CD4-positive, alpha-beta T cell treated with Interleukin-12 subunit alpha and Interleukin-12 subunit beta, for 1 hour (primary cell): ENCODE measurements around the gene SETD9.

Experiments
- DNase-seq: peaks from one replicate; pipeline ENCODE4 v3.0.0-alpha.2; 2020

Gene SETD9, protein sequence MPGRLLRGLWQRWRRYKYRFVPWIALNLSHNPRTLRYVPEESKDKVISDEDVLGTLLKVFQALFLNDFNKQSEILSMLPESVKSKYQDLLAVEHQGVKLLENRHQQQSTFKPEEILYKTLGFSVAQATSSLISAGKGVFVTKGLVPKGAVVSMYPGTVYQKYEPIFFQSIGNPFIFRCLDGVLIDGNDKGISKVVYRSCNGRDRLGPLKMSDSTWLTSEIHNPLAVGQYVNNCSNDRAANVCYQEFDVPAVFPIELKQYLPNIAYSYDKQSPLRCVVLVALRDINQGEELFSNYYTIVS

DNA sequence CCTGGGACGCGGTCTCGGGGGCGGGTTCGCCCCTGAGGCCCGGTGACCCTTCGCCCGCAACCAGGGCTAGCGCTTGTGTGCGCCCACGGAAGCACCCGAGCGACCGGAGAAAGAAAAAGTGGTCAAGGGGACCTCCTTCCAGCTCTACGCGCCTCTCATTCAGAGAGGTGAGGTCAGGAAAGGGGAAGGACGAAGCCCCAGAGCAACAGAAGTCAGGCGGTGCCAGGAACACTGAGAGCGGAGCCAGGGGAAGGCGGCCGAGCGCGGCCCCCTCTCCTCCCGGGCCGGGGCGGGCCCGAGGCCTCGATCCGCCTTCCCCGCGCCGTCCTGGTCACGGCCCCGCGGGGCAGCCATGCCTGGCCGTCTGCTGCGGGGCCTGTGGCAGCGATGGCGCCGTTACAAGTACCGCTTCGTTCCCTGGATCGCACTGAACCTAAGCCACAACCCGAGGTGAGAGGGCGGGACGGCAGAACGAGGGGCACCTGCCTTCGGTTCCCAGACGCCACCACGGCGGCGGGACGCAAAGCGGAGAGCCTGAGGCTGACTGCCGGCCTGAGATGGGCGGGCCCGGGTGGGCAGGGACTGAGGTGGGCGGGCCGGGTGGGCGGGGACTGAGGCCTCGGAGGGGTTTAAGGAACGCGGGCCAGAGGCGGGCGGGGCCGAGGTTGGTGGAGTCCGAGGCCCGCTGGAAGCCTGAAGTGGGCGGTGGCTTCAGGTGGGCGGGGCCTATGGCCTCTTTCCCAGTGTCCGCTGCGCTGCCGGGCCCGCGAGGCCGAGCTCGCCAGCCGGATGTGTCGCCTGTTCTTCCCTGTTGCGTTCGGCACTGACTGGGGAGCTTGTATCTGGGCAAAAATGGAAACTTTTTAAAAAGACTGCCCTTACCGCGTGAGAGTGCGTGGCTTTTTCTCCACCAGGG lies at the start of gene SETD9:
TSS of gene SETD9 (plus strand) at position 303 of the 916 bp plus-strand sequence. CDS start at position 353, 50 bp downstream.
- peak; percentile 90 for DNase-seq

DNA sequence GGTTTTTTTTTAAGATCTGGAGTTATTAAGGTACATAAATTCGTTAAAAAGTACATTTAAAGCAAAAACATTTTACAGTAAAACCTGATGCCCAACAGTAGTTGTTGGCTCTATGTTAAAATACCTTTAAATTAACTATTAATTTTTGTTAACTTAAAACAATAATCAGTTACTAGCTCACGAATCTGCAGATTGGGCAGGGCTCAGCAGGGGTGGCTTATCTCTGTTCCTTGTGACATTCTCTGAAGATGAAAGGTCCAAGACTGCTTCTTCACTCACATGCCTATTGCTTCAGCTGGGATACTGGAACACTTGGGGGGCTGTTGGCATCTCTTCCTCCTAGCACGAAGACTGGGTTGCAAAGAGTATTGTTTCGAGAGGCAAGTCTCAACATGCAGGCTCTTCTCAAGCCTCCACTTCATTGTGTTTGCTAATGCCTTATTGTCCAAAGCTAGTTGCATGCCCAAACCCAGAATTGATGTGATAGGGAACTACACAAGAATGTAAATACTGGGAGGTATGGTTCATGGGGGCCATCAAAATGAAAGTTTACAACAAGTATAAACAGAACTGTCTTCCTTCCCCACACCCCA lies 47.4 kb upstream of the SETD9 start:
- no peak for DNase-seq

DNA sequence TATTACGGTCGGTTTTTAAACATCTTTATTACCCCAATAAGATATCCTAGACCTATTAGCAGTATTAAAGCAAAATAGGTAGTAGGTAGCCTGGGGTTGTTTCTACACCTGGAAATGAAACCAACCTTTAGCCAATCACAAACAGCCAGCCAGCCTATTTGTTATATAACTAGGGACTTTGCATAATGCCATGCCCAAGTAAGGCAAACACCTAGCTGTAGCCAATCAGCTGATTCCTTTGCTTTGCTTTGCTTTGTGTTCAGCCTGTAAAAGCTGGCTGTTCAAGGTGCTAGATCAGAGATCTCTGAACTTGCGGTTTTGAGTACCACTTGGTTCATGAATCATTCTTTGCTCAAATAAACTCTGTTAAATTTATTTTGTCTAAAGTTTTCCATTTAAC lies 46.5 kb upstream of the SETD9 start:
- peak; percentile 16 for DNase-seq

DNA sequence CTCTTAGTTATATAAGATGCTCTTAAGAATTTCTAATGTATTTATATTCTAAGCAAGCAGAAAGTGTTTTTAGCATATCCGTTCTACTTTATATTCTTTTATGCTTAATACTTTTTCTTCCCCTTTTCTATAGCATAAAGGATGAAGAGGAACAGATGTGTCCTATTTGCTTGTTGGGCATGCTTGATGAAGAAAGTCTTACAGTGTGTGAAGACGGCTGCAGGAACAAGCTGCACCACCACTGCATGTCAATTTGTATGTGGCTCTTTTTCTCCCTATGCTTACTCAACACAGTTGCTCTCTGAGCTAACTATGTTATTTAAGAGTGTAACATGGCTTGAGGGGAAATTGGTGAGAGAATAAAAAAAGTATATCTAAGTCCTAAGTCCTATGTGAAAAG lies 37.6 kb upstream of the SETD9 start:
- DNase-seq = no peak

DNA sequence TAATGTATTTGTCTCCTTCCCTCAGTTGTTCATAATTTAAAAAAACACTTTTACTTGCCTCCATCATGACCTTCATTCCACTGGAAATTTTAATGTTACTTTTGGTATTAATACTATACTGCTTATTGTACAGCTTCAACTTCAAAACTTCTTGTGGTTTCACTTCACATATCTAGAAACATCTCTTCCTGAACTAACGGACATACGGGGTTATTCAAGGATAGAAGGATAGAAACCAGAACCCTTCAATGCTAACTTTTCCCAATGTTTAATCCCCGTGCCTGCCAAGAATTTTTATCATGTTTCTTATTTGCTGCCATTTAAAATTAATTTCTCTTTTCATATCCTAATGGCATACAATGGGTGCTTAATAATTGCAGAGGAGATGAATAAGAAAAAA lies 36.3 kb upstream of the SETD9 start:
- no peak for DNase-seq

DNA sequence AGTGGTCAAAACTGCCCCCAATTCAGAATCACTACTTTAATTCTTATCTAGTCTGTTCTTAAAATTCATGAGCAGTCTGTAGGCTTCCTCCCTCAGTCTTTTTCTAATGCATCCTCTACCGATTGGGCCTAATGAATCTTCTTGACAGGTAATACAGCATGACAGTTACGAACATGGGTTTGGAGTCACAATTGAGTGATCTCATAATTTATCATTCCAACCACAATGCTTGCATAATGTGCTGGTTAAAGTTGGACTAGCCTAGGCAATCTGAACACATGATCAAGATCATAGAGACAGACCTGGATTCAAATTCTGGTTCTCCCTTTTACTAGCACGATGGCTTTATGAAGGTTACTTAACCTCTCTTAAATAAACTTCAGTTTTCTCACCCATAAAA lies 33.1 kb upstream of the SETD9 start:
- DNase-seq = no peak

DNA sequence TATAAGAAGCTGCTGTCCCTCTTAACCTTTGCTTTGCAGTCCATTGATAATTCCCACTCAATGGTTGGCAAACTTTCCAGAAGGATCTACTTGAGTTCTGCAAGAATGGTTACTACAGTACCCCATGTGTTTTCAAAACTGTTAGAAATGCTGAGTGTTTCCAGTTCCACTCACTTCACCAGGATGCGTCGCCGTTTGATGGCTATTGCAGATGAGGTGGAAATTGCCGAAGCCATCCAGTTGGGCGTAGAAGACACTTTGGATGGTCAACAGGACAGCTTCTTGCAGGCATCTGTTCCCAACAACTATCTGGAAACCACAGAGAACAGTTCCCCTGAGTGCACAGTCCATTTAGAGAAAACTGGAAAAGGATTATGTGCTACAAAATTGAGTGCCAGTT lies 27.8 kb upstream of the SETD9 start:
- DNase-seq = no peak

DNA sequence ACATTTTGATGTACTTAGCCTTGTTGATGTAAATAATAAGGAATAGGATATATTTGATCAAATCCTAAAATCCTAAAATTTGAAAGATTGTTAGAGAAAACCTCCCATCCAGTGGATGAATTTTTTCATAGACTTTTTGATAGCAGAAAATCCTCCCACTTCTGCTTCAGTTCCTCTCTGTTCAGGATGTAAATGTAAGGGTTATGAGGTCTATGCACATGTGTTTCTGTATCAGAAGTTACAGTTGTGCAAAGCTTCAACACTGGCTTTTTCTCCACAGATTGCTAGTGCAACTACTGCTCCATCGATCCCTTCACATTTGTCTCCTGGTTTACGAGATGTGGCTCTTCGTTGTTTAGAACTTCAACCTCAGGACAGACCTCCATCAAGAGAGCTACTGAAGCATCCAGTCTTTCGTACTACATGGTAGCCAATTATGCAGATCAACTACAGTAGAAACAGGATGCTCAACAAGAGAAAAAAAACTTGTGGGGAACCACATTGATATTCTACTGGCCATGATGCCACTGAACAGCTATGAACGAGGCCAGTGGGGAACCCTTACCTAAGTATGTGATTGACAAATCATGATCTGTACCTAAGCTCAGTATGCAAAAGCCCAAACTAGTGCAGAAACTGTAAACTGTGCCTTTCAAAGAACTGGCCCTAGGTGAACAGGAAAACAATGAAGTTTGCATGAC lies 16.0 kb upstream of the SETD9 start:
- no peak for DNase-seq

DNA sequence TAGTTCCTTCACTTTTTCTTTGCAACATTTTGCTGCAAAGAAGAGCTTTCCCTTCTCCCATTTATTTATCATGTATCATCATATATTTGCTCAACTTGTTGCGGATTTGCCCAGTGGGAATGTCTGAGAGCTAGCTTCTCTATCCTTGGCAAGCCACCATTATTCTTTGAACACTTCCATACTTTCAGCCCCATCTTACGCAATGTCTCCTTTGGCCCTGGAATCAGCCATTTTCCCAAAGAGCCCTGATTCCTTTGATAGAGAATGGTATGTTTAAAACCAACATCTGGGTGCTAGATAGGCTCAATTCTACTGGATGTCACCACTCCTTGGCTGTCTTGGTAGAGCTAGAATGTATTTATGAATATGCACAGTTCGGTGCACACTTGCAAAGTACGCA lies 12.6 kb upstream of the SETD9 start:
- DNase-seq = no peak

DNA sequence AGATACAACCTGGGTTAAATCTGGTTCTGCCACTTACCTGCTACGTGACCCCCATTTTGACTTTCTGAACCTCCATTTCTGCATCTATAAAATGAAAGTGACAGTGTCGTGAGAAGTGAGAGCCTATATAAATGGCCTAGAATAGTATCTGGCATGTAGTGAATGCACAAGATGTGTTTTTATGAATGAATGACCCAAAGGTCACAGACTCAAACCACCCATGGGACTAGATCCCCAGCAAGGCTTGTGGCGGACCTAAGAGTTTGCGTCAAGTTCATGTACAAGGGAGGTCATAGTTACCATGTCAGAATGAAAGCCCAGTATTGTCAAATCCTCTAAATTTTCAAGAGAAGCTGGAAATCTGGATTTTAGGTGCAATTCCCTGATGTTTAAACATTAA lies 11.2 kb upstream of the SETD9 start:
- DNase-seq = no peak

DNA sequence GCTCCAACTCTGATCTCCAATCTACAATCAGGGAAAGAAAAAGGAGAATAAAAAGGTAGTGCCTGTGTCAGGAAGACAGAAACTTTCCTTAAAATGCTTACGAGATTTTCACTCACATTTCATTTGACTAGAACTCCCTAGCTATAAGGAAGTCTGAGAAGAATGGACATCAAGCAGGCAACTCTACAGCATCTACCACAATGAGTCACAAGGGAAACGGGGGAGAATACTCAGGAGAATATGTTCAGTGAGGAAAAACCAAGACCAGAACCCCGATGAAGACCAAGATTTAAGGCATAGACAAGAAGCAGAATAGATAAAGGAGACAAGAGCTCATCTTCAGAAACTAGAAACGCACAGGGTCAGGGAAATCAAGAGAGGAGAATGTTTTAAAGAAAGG lies 9.0 kb upstream of the SETD9 start:
- DNase-seq = no peak

DNA sequence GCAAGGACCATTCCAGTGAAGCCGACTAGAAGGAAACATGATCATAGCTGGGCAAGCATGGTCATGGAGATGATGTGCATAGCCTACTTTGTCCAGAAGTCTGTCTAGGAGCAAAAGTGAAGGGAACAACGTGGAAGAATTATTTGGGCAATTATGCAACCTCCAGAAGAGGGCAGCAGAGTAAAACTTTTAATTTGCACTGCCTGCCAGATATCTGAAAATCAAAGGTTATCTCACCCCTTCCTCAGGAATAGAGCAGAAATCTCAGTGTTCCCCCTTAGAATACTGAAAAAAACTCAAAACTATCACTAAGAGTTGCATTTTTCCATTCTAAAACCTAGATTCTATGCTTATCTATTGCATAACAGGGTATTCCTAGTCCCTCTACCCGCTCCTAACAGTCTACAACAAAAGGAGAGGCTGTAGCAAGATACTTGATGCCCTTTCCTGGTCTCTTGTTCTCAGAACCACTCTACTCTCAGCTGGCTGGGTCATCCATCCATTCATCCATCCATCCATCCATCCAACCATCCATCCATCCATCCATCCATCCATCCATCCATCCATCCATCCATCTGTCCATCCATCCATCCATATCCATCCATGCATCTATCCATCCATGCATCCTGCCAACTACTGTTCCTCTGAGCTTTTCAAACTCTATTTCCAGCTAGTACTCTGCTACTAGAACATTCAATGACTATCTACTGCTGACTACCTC lies 8.4 kb upstream of the SETD9 start:
- peak; percentile 65 for DNase-seq

DNA sequence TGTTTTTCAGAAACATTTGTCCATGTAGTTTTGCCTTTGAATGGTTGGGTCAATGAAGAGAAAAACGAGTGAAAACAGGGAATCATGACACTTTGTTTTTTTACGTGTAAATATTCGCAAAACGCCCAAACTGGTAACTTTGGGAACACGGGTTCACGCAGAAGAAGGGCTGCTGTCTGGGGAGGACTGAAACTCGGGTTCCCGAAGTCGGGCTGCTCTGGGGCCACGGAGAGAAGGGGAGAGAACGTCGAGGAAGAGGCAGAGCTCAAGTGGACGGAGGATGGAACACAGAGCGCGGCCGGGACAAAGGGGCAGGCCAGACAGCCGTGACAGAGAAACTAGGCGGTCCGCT lies 478 bp upstream of the SETD9 start:
- no peak for DNase-seq

DNA sequence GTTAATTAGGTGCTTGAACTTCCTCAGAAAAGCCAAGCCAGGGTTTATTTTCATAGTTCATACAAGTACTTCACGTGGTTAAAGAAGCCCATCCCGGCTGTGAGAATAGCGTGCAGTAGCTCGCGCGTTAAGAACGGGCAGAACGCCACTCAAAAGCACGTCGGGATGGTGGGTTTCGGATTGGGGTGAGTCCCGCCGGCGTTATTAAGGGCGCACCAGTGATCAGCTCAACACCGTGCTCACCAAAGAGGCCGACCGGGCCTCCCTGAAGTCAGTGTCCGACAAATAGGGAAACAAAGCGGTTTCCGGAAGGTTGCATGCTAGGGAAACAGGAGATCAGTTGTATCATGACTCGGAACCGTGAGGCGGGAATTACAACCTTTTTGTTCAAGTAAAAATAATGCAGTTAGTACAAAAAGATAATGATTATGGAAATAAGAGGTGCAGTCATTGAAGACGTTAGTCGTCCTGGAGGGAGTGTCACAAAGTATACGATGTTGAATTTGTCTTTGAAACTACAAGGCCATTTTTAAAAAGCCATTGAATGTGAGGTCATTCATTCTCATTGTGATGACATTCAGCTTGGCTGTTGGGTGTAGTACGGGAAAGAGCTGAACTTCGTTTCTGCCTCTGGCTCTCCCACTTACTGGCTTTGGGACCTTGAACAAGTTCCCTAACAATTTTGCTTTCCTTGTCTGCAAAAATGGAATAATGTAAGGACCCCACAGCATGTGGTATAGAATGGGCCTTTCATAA lies 992 bp downstream of the SETD9 start:
- no peak for DNase-seq

DNA sequence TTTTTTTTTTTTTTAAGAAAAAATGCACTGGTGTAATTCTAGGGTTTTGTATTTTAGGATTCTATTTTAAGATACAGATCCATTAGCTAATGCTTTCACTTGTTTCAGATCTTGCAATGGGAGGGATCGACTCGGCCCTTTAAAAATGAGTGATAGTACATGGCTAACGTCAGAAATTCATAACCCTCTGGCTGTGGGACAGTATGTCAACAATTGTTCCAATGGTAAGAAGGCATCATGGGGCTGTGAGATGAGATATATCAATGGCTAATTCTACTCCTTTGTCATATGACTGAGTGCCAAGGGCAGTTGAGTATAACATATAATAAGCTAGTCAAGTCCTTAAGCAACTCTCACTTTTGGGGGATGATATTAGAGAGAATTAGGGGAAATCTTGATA lies 4.4 kb downstream of the SETD9 start:
- DNase-seq = no peak

DNA sequence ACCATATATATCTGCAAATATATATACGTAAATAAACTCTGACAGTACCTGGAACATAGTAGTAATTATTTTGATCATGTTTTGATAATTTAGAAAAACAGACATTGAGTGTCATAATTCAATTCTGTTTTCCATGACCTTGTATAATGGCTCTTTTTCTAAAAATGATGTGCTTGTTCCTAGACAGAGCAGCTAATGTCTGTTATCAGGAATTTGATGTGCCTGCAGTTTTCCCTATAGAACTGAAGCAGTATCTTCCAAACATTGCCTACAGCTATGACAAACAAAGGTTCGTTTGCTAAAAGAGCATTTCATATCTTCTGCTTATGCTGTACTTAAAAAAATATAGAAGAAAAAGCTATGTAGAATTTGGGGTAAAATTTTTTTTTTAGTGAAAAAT lies 5.3 kb downstream of the SETD9 start:
- DNase-seq = no peak

DNA sequence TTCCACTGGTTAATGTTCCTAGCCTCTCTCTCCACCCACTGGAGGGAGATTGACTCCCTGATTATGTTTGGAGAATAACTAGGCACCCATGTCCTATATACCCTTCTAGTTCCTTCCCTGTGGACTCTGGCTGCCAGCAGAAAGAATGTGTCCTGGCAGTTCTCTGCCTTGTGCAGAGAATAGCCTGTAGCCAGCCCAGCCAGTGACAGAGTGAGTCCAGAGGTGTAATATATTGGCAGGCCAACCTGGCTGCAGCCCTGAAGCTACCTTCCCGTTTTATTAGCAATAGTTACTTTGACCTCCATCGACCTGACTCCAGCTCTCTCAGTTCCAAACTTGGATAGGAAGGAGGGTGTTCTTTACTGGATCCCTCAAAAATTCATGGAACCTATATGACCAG lies 8.1 kb downstream of the SETD9 start:
- no peak for DNase-seq

DNA sequence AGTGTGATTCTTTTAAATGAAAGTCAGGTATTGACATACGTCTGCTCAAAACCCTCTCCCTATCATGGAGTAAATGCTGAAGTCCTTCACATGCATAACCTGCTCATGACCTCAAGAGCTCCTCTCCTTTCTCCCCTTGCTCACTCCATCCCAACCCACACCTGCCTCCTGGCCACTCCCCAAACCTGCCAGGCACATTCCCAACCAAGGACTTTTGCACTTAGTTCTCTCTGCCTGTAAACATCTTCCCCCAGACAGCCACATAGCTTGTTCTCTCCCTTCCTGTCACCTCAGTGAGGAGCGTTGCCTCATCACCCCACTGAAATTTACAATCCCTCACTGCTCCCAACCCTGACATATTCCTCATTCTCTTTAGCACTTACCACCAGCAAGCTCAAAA lies 8.7 kb downstream of the SETD9 start:
- no peak for DNase-seq

DNA sequence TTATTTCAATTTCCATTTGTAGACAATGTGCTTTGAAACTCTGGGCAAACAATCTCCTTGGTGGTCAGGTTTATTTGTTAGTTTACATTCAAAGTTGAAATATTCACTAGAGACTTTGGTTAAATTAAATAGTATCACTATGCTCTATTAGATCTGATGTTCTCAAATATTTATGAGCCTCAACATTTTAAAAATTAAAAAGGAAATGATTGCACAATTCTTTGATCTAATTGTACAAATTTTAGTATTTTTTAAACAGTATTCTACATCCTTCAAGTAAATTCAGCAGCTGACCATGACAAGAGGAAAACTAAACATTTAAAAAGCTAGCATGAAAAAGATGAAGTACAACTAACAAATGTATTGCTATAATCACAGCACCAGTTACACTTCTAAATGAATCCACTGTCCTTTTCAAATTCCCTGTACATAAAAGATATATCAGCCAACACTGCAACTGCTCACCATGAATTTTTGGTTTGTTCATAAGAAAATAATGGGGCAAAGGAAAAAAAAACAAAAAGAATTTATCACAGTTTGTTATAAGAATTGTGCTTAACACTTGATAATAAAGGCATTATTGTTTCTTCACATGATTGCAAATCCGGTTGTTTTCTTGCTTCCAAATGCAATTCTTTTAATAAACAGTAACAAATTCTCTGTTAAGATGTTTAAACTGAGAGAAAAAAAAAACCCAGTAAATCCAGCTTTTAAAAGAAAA lies 10.7 kb downstream of the SETD9 start:
- DNase-seq = no peak

DNA sequence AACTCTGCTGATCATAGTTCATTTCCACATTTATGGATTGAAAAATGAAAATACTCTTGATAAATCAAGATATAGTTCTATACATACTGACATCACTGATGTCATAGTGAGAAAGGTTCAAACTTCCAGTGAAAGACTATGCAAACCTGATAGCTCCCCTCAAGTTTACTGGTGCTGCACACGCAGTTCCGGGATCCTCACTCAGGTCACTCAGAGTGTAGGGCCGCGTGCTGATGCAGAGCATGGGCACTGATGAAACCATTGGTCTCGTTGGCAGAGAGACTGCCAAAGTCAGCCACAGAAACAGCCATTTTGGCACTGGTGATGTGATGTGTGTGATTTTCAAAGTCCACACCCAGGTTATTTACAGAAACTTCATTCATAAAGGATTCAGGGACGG lies 13.5 kb downstream of the SETD9 start:
- DNase-seq = no peak

DNA sequence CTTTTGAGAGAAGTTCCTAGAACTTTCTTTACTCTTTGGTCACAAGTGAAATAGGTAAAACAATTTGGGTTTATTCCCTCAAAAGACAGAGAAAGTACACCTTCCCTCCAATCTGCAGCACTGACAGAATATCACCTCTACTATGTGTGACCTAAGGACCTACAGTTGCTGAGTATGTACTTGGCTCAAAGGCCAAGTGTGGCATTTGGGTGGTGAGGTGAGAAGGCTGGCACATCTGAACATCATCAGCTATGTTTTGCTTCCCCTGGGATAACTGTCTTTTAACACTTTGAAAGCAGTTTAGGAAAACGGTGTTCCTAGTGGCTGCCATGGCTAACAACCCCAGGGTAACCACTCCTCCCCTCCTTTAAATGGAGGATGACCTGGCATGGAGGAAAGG lies 24.9 kb downstream of the SETD9 start:
- DNase-seq = no peak
